ENCODE results near the gene CAMK1G. TPM values are rescaled to one million over a fixed set of nuclear protein-coding genes. Genes with fewer than 3 reads are reported as not detected.
A peak's percentile ranks its signal among the peaks of the same experiment; 100 is the strongest.

Gene CAMK1G
- polyA plus RNA-seq, 2 donors = 0.01 TPM; not detected in 1

GRCh38 chr1:209652121-209652735 lies 68.7 kb downstream of the CAMK1G start, which contains the start of gene LAMB3:
Gene LAMB3 (minus strand): TSS chr1:209652425. CDS start chr1:209650944, 1,481 bp downstream.
- peaks cover 2 to 30% of the 10 kb centered on the region in 2 donors for H3K4me1 ChIP-seq (ENCODE audit: control insufficient read depth in 2 of 2, insufficient read depth in 2 of 2, low read length in 1 of 2)
- H3K4me3 ChIP-seq (ENCODE audit: low read depth in 1 of 2, low read length in 2 of 2) = peak within 1 kb of the TSS; percentile 23 to 30
- H3K27me3 ChIP-seq (ENCODE audit: control insufficient read depth in 1 of 2, insufficient read depth in 2 of 2, low read length in 2 of 2) = no peaks in the 10 kb centered on the region
- H3K36me3 ChIP-seq (ENCODE audit: control insufficient read depth in 2 of 2, insufficient read depth in 2 of 2, low read length in 1 of 2) = no peaks in the 10 kb centered on the region
- peak within 1 kb of the TSS; percentile 89 for H3K27ac ChIP-seq (ENCODE audit: low read depth in 2 of 2, low read length in 1 of 2)
- 52 to 65% methylated on average over 14 of the region's 14 CpGs for WGBS, 2 donors
- H3K9me3 ChIP-seq (ENCODE audit: control insufficient read depth in 2 of 2, insufficient read depth in 1 of 2, low read depth in 1 of 2, low read length in 1 of 2) = peaks cover 0 to 2% of the 10 kb centered on the region in 2 donors

- no peaks in the 10 kb centered on the region for H3K36me3 ChIP-seq (ENCODE audit: control insufficient read depth in 2 of 2, insufficient read depth in 2 of 2, low read length in 1 of 2)
- H3K27me3 ChIP-seq (ENCODE audit: control insufficient read depth in 1 of 2, insufficient read depth in 2 of 2, low read length in 2 of 2) = no peaks in the 10 kb centered on the region
- peaks cover 0 to 2% of the 10 kb centered on the region in 2 donors for H3K9me3 ChIP-seq (ENCODE audit: control insufficient read depth in 2 of 2, insufficient read depth in 1 of 2, low read depth in 1 of 2, low read length in 1 of 2)
- H3K4me3 ChIP-seq (ENCODE audit: low read depth in 1 of 2, low read length in 2 of 2) = no peak overlapping the region
- H3K27ac ChIP-seq (ENCODE audit: low read depth in 2 of 2, low read length in 1 of 2) = peak overlapping the region; percentile 89
- 41 to 46% methylated on average over 3 of the region's 3 CpGs for WGBS, 2 donors
- peaks cover 2 to 36% of the 10 kb centered on the region in 2 donors for H3K4me1 ChIP-seq (ENCODE audit: control insufficient read depth in 2 of 2, insufficient read depth in 2 of 2, low read length in 1 of 2)
These were observed 69.4 kb downstream of the CAMK1G start for GRCh38 chr1:209652873-209653401.

- Histone ChIP-seq H3K27ac (ENCODE audit: low read depth in 2 of 2, low read length in 1 of 2) (no peak overlapping the region), H3K4me3 (ENCODE audit: low read depth in 1 of 2, low read length in 2 of 2) (no peak overlapping the region), H3K4me1 (ENCODE audit: control insufficient read depth in 2 of 2, insufficient read depth in 2 of 2, low read length in 1 of 2) (peaks cover 2 to 34% of the 10 kb centered on the region in 2 donors), H3K9me3 (ENCODE audit: control insufficient read depth in 2 of 2, insufficient read depth in 1 of 2, low read depth in 1 of 2, low read length in 1 of 2) (peaks cover 0 to 2% of the 10 kb centered on the region in 2 donors), H3K36me3 (ENCODE audit: control insufficient read depth in 2 of 2, insufficient read depth in 2 of 2, low read length in 1 of 2) (no peaks in the 10 kb centered on the region), H3K27me3 (ENCODE audit: control insufficient read depth in 1 of 2, insufficient read depth in 2 of 2, low read length in 2 of 2) (no peaks in the 10 kb centered on the region)
- 56 to 61% methylated on average over 7 of the region's 7 CpGs for WGBS, 2 donors
These were observed 70.4 kb downstream of the CAMK1G start for GRCh38 chr1:209653915-209654351.

GRCh38 chr1:209655411-209656231 lies 72.1 kb downstream of the CAMK1G start:
- WGBS, 2 donors = 61% methylated on average over 9 of the region's 9 CpGs
- no peaks in the 10 kb centered on the region for H3K36me3 ChIP-seq (ENCODE audit: control insufficient read depth in 2 of 2, insufficient read depth in 2 of 2, low read length in 1 of 2)
- no peak overlapping the region for H3K27ac ChIP-seq (ENCODE audit: low read depth in 2 of 2, low read length in 1 of 2)
- no peaks in the 10 kb centered on the region for H3K27me3 ChIP-seq (ENCODE audit: control insufficient read depth in 1 of 2, insufficient read depth in 2 of 2, low read length in 2 of 2)
- peaks cover 0 to 2% of the 10 kb centered on the region in 2 donors for H3K9me3 ChIP-seq (ENCODE audit: control insufficient read depth in 2 of 2, insufficient read depth in 1 of 2, low read depth in 1 of 2, low read length in 1 of 2)
- H3K4me1 ChIP-seq (ENCODE audit: control insufficient read depth in 2 of 2, insufficient read depth in 2 of 2, low read length in 1 of 2) = peaks cover 0 to 29% of the 10 kb centered on the region in 2 donors
- H3K4me3 ChIP-seq (ENCODE audit: low read depth in 1 of 2, low read length in 2 of 2) = no peak overlapping the region

- no peaks in the 10 kb centered on the region for H3K9me3 ChIP-seq (ENCODE audit: control insufficient read depth in 2 of 2, insufficient read depth in 1 of 2, low read depth in 1 of 2, low read length in 1 of 2)
- H3K27ac ChIP-seq (ENCODE audit: low read depth in 2 of 2, low read length in 1 of 2) = peak overlapping the region in 1 of 2 donors; percentile 19
- H3K36me3 ChIP-seq (ENCODE audit: control insufficient read depth in 2 of 2, insufficient read depth in 2 of 2, low read length in 1 of 2) = no peaks in the 10 kb centered on the region
- WGBS, 2 donors = 69 to 74% methylated on average over 9 of the region's 9 CpGs
- no peaks in the 10 kb centered on the region for H3K27me3 ChIP-seq (ENCODE audit: control insufficient read depth in 1 of 2, insufficient read depth in 2 of 2, low read length in 2 of 2)
- no peak overlapping the region for H3K4me3 ChIP-seq (ENCODE audit: low read depth in 1 of 2, low read length in 2 of 2)
- peaks cover 0 to 23% of the 10 kb centered on the region in 2 donors for H3K4me1 ChIP-seq (ENCODE audit: control insufficient read depth in 2 of 2, insufficient read depth in 2 of 2, low read length in 1 of 2)
These were observed 73.8 kb downstream of the CAMK1G start for GRCh38 chr1:209657140-209657879.

- Histone ChIP-seq H3K27ac (ENCODE audit: low read depth in 2 of 2, low read length in 1 of 2) (no peak overlapping the region), H3K27me3 (ENCODE audit: control insufficient read depth in 1 of 2, insufficient read depth in 2 of 2, low read length in 2 of 2) (no peaks in the 10 kb centered on the region), H3K4me1 (ENCODE audit: control insufficient read depth in 2 of 2, insufficient read depth in 2 of 2, low read length in 1 of 2) (peaks cover 0 to 22% of the 10 kb centered on the region in 2 donors), H3K9me3 (ENCODE audit: control insufficient read depth in 2 of 2, insufficient read depth in 1 of 2, low read depth in 1 of 2, low read length in 1 of 2) (no peaks in the 10 kb centered on the region), H3K4me3 (ENCODE audit: low read depth in 1 of 2, low read length in 2 of 2) (no peak overlapping the region), H3K36me3 (ENCODE audit: control insufficient read depth in 2 of 2, insufficient read depth in 2 of 2, low read length in 1 of 2) (no peaks in the 10 kb centered on the region)
- 49 to 58% methylated on average over 5 of the region's 5 CpGs for WGBS, 2 donors
These were observed 74.4 kb downstream of the CAMK1G start for GRCh38 chr1:209657918-209658317.

GRCh38 chr1:209659909-209660308 lies 76.4 kb downstream of the CAMK1G start:
- H3K36me3 ChIP-seq (ENCODE audit: control insufficient read depth in 2 of 2, insufficient read depth in 2 of 2, low read length in 1 of 2) = no peaks in the 10 kb centered on the region
- peaks cover 0 to 16% of the 10 kb centered on the region in 2 donors for H3K4me1 ChIP-seq (ENCODE audit: control insufficient read depth in 2 of 2, insufficient read depth in 2 of 2, low read length in 1 of 2)
- H3K27ac ChIP-seq (ENCODE audit: low read depth in 2 of 2, low read length in 1 of 2) = no peak overlapping the region
- no peak overlapping the region for H3K4me3 ChIP-seq (ENCODE audit: low read depth in 1 of 2, low read length in 2 of 2)
- H3K9me3 ChIP-seq (ENCODE audit: control insufficient read depth in 2 of 2, insufficient read depth in 1 of 2, low read depth in 1 of 2, low read length in 1 of 2) = no peaks in the 10 kb centered on the region
- WGBS, 2 donors = 29 to 44% methylated on average over 5 of the region's 5 CpGs
- H3K27me3 ChIP-seq (ENCODE audit: control insufficient read depth in 1 of 2, insufficient read depth in 2 of 2, low read length in 2 of 2) = no peaks in the 10 kb centered on the region

- Histone ChIP-seq H3K36me3 (ENCODE audit: control insufficient read depth in 2 of 2, insufficient read depth in 2 of 2, low read length in 1 of 2) (no peaks in the 10 kb centered on the region), H3K4me3 (ENCODE audit: low read depth in 1 of 2, low read length in 2 of 2) (no peak overlapping the region), H3K9me3 (ENCODE audit: control insufficient read depth in 2 of 2, insufficient read depth in 1 of 2, low read depth in 1 of 2, low read length in 1 of 2) (no peaks in the 10 kb centered on the region), H3K27me3 (ENCODE audit: control insufficient read depth in 1 of 2, insufficient read depth in 2 of 2, low read length in 2 of 2) (no peaks in the 10 kb centered on the region), H3K27ac (ENCODE audit: low read depth in 2 of 2, low read length in 1 of 2) (no peak overlapping the region), H3K4me1 (ENCODE audit: control insufficient read depth in 2 of 2, insufficient read depth in 2 of 2, low read length in 1 of 2) (peaks cover 0 to 8% of the 10 kb centered on the region in 2 donors)
- WGBS, 2 donors = 47 to 60% methylated on average over 1 of the region's 1 CpG
These were observed 77.6 kb downstream of the CAMK1G start for GRCh38 chr1:209661071-209661470.

- H3K27me3 ChIP-seq (ENCODE audit: control insufficient read depth in 1 of 2, insufficient read depth in 2 of 2, low read length in 2 of 2) = no peaks in the 10 kb centered on the region
- no peaks in the 10 kb centered on the region for H3K36me3 ChIP-seq (ENCODE audit: control insufficient read depth in 2 of 2, insufficient read depth in 2 of 2, low read length in 1 of 2)
- H3K27ac ChIP-seq (ENCODE audit: low read depth in 2 of 2, low read length in 1 of 2) = no peak overlapping the region
- no peaks in the 10 kb centered on the region for H3K9me3 ChIP-seq (ENCODE audit: control insufficient read depth in 2 of 2, insufficient read depth in 1 of 2, low read depth in 1 of 2, low read length in 1 of 2)
- WGBS, 2 donors = 74 to 88% methylated on average over 3 of the region's 3 CpGs
- no peak overlapping the region for H3K4me3 ChIP-seq (ENCODE audit: low read depth in 1 of 2, low read length in 2 of 2)
- H3K4me1 ChIP-seq (ENCODE audit: control insufficient read depth in 2 of 2, insufficient read depth in 2 of 2, low read length in 1 of 2) = no peaks in the 10 kb centered on the region
These were observed 79.4 kb downstream of the CAMK1G start for GRCh38 chr1:209662879-209663327.
